Activated B cell treated with CpG ODN at 0.5 μM for 24 hours (primary cell): ENCODE results near the gene PTPRK. TPM values are rescaled to one million over a fixed set of nuclear protein-coding genes. Genes with fewer than 3 reads are reported as not detected.

Experiments used
- ATAC-seq: fragments of 200-7000 bp; cut with Tn5 transposase; one replicate; pipeline ENCODE4 v1.10.0; 2021; ENCODE audit warnings: low read depth, mild to moderate bottlenecking, moderate library complexity
- CTCF ChIA-PET: fragments of 350-600 bp; sonication (Branson Sonifier 250); formaldehyde crosslinking; loops from one replicate; lab custom pipeline; 2021; ENCODE audit warnings: antibody characterized with exemption; lab: Charles Lee
- POLR2A ChIA-PET: fragments of 350-600 bp; sonication (Branson Sonifier 250); formaldehyde crosslinking; loops from one replicate; lab custom pipeline; 2021; ENCODE audit warnings: antibody characterized with exemption; lab: Charles Lee
- DNase-seq: peaks from one replicate; pipeline ENCODE4 v3.0.0; 2022
- H3K27ac Mint-ChIP-seq: one replicate; pipeline ENCODE4 v1.8.0; 2020; ENCODE audit warnings: mixed read lengths
- H3K27me3 Mint-ChIP-seq: one replicate; pipeline ENCODE4 v1.8.0; 2021; ENCODE audit warnings: mixed read lengths
- H3K36me3 Mint-ChIP-seq: one replicate; pipeline ENCODE4 v1.8.0; 2021; ENCODE audit warnings: low read depth, mixed read lengths
- H3K4me1 Mint-ChIP-seq: one replicate; pipeline ENCODE4 v1.8.0; 2021; ENCODE audit warnings: mixed read lengths
- H3K4me3 Mint-ChIP-seq: one replicate; pipeline ENCODE4 v1.8.0; 2020; ENCODE audit warnings: mild to moderate bottlenecking, mixed read lengths
- H3K9me3 Mint-ChIP-seq: one replicate; pipeline ENCODE4 v1.8.0; 2020; ENCODE audit warnings: mixed read lengths
- CTCF ChIP-seq: fragments of 200-600 bp; IDR thresholded peaks from one replicate; pipeline ENCODE4 v1.8.0; 2022; ENCODE audit warnings: antibody characterized with exemption, mild to moderate bottlenecking
- intact Hi-C: fragments of 100-400 bp; cut with micrococcal nuclease; formaldehyde crosslinking; loops from one replicate; pipeline ENCODE4 v1.15.1; 2024
- total RNA-seq: library from RNA; stranded (reverse); gene quantifications from 2 replicates; pipeline ENCODE4 v1.2.3, GENCODE V29; 2022

The PTPRK gene
- total RNA-seq, 1 donor from 2014 or later, result 14.2 TPM

DNA sequence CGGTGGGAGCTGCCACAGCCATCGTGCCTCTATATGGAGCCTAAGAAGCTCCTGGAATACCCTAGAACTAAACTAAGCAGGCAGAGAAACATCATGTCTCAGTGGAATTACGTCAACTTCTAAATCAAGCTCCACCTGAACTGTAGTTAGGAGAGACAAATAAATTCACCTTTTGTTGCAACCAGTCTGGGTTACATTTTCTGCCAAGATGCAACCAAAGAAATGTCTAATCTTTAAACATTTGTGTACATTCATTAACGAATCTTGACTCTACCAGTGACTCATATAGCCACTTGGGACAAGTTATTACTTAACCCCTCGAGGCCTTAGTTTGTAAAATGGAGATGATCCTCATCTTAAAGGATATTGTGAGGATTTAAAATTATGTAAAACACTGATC, 8.9 kb downstream of the PTPRK start:
- no peak overlapping the region for H3K4me3 Mint-ChIP-seq
- DNase-seq, result no peak
- no peak for TF ChIP-seq CTCF
- H3K27ac Mint-ChIP-seq, result no peak overlapping the region
- intact Hi-C loops, result no loop called here
- no peaks in the 10 kb centered on the region for H3K4me1 Mint-ChIP-seq
- no peaks in the 10 kb centered on the region for H3K36me3 Mint-ChIP-seq
- peaks cover 5% of the 10 kb centered on the region for H3K27me3 Mint-ChIP-seq
- POLR2A ChIA-PET, result no interaction called here
- CTCF ChIA-PET, result no interaction called here
- H3K9me3 Mint-ChIP-seq, result no peaks in the 10 kb centered on the region
- no peak for ATAC-seq

DNA sequence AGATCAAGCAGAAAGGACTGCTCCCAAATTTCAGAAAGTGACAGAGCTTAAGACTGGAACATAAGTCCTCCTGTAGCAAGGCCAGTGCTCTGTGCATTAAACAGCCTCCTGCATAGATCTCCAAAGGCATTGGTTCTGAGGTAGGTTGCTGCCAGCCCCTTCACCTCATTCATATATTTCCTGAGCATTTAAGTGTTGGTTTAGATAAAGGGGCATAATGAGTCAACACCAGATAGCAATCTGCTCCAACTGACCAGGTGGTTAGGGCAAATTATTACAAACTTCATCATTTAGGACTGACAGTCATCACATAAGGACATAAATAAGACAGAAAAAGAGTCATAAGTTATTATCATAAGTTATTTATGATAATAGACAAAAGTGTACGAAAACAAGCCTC, 10.7 kb downstream of the PTPRK start:
- ChIA-PET POLR2A (no interaction called here), CTCF (no interaction called here)
- Mint-ChIP-seq H3K36me3 (no peaks in the 10 kb centered on the region), H3K4me3 (no peak overlapping the region), H3K9me3 (no peaks in the 10 kb centered on the region), H3K27me3 (peaks cover 2% of the 10 kb centered on the region), H3K27ac (no peak overlapping the region), H3K4me1 (no peaks in the 10 kb centered on the region)
- ATAC-seq, result no peak
- no peak for DNase-seq
- TF ChIP-seq CTCF, result no peak
- intact Hi-C loops, result no loop called here

GRCh38 chr6:128508588-128509296, 11.7 kb downstream of the PTPRK start:
- H3K4me1 Mint-ChIP-seq, result no peaks in the 10 kb centered on the region
- no peak overlapping the region for H3K27ac Mint-ChIP-seq
- no peak for DNase-seq

DNA sequence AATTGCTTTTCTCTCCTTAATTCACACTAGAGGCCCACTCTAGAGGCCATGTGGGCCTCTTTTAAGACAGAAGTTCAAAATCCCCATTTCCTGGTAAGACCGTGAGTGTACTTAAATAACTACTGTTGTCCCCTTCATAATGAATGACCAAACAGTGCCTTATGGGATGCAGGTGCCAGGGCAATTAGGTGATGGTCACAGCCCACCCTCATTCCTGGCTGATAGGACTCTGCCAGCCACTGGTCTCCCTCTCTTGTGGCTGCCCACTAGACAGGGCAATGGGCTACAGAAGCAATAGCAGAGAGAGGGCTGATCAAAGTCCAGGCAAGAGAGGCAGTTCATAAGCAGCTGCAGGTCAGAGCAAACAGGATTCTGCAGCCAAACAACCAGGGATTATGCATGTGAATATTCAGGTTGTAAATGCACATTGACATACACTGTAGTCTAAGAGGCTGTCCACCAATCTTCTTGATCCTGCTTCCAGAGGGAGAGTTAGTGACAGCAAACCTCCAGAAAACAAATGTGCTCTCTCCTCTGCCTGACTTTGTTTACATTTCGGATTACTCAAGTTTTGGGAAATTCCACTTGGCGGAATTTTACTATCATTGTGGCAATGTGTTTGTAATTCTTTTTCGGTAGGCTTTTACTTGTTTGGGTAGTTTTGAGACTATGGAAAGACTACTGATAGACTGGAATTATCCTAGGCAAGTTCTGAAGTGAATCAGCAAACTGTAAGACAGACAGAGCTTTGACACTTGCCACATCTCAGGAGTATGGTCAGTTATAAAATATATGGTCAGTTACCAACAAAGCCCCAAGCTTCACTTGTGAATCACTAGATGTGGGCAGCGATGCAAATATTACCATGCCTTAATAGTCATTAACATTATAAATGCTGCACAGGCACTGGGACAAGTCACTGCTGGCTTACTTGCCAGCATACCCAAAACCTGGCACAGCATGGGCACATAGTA, 12.8 kb downstream of the PTPRK start:
- Mint-ChIP-seq H3K9me3 (no peaks in the 10 kb centered on the region), H3K4me1 (no peaks in the 10 kb centered on the region), H3K4me3 (no peak overlapping the region), H3K27me3 (peaks cover 2% of the 10 kb centered on the region), H3K27ac (no peak overlapping the region), H3K36me3 (no peaks in the 10 kb centered on the region)
- POLR2A ChIA-PET, result no interaction called here
- DNase-seq (no peak), ATAC-seq (no peak)
- no peak for TF ChIP-seq CTCF
- CTCF ChIA-PET, result no interaction called here
- intact Hi-C loops, result no loop called here

More at GRCh38 chr6:128508588-128509296, 11.7 kb downstream of the PTPRK start:
- ChIA-PET CTCF (no interaction called here), POLR2A (no interaction called here)
- intact Hi-C loops, result no loop called here
- no peak for TF ChIP-seq CTCF
- no peak for ATAC-seq
- H3K4me3 Mint-ChIP-seq, result no peak overlapping the region
- H3K27me3 Mint-ChIP-seq, result peaks cover 2% of the 10 kb centered on the region
- no peaks in the 10 kb centered on the region for H3K9me3 Mint-ChIP-seq
- no peaks in the 10 kb centered on the region for H3K36me3 Mint-ChIP-seq

DNA sequence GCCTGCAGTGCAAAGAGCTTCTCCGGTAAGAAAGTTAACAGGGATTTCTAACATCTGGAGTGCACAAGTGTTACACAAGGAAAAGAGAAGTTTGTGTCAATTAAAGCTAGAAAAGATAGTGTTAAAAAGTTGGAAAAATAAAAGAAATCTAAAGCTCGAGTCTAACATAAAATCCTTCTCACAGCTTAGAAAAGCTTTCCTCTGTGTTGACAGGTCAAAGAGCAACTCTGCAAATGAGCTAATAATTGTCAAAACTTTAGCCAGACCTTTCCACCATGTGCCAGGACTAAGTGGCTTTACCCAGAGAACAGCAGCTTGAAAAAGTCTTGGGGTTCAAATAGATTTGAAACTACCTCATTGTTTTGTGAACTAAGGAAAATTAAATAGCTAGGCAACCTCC, 14.8 kb downstream of the PTPRK start:
- no peaks in the 10 kb centered on the region for H3K9me3 Mint-ChIP-seq
- H3K27ac Mint-ChIP-seq, result no peak overlapping the region
- ChIA-PET POLR2A (no interaction called here), CTCF (no interaction called here)
- no peaks in the 10 kb centered on the region for H3K36me3 Mint-ChIP-seq
- no peaks in the 10 kb centered on the region for H3K4me1 Mint-ChIP-seq
- TF ChIP-seq CTCF, result no peak
- H3K4me3 Mint-ChIP-seq, result no peak overlapping the region
- H3K27me3 Mint-ChIP-seq, result no peaks in the 10 kb centered on the region
- no peak for ATAC-seq
- intact Hi-C loops, result no loop called here
- DNase-seq, result no peak
